Karpas-422 (cell line): ENCODE data around the gene OSBPL10. TPM values are rescaled to one million over a fixed set of nuclear protein-coding genes. Genes with fewer than 3 reads are reported as not detected.

ENCODE experiments used
- DNase-seq: peaks from one replicate; pipeline ENCODE4 v3.0.0-alpha.2; 2015
- H2AFZ ChIP-seq: fragments of 200-600 bp; sonication (generic); 2 replicates; pipeline ENCODE4 v1.6.1; 2014; ENCODE audit warnings: antibody characterized with exemption, low read length, mixed read lengths
- H3K27ac ChIP-seq: fragments of 200-600 bp; sonication (generic); 2 replicates; pipeline ENCODE4 v1.5.1; 2014; ENCODE audit warnings: mild to moderate bottlenecking, low read length, moderate library complexity
- H3K27me3 ChIP-seq: fragments of 200-600 bp; sonication (generic); 2 replicates; pipeline ENCODE4 v1.6.1; 2014; ENCODE audit warnings: low read length, mixed read lengths
- H3K36me3 ChIP-seq: fragments of 200-600 bp; sonication (generic); 2 replicates; pipeline ENCODE4 v1.6.1; 2014; ENCODE audit warnings: low read length, mixed read lengths; ENCODE audit not compliant: insufficient read depth
- H3K4me1 ChIP-seq: fragments of 200-600 bp; sonication (generic); 2 replicates; pipeline ENCODE4 v1.6.1; 2014; ENCODE audit warnings: mild to moderate bottlenecking, low read length, mixed read lengths
- H3K4me2 ChIP-seq: fragments of 200-600 bp; sonication (generic); 2 replicates; pipeline ENCODE4 v1.6.1; 2014; ENCODE audit warnings: low read length, low read depth, mild to moderate bottlenecking; ENCODE audit not compliant: poor library complexity, severe bottlenecking
- H3K4me3 ChIP-seq: fragments of 200-600 bp; sonication (generic); 2 replicates; pipeline ENCODE4 v1.5.1; 2014; ENCODE audit warnings: mild to moderate bottlenecking, antibody characterized with exemption, low read length, mixed read lengths
- H3K79me2 ChIP-seq: fragments of 200-600 bp; sonication (generic); 2 replicates; pipeline ENCODE4 v1.6.1; 2014; ENCODE audit warnings: mild to moderate bottlenecking, low read length, mixed read lengths
- H3K9ac ChIP-seq: fragments of 200-600 bp; sonication (generic); 2 replicates; pipeline ENCODE4 v1.6.0; 2014; ENCODE audit warnings: low read length
- H3K9me2 ChIP-seq: fragments of 200-600 bp; sonication (generic), shearing (Covaris generic); replicated peaks from 2 replicates; pipeline ENCODE4 v1.6.0; 2014; ENCODE audit warnings: mild to moderate bottlenecking, low read length, moderate library complexity; ENCODE audit not compliant: insufficient read depth
- H3K9me3 ChIP-seq: fragments of 300-700, 200-600 bp; sonication (generic); 2 replicates; pipeline ENCODE4 v1.6.1; 2014; ENCODE audit warnings: low read length, mixed read lengths
- H4K20me1 ChIP-seq: fragments of 200-600 bp; sonication (generic); 2 replicates; pipeline ENCODE4 v1.6.1; 2014; ENCODE audit warnings: mild to moderate bottlenecking, antibody characterized with exemption, low read length, low read depth; ENCODE audit not compliant: insufficient read depth
- total RNA-seq: library from RNA; depleted of rRNA; stranded (reverse); fragments of >200 nt; shearing (Covaris generic); gene quantifications from 2 replicates; pipeline ENCODE4 v1.2.3, GENCODE V29; 2014; ENCODE audit warnings: low replicate concordance

OSBPL10 gene
- total RNA-seq, 1 experiment from 2014 or later, result 87.0 TPM

DNA sequence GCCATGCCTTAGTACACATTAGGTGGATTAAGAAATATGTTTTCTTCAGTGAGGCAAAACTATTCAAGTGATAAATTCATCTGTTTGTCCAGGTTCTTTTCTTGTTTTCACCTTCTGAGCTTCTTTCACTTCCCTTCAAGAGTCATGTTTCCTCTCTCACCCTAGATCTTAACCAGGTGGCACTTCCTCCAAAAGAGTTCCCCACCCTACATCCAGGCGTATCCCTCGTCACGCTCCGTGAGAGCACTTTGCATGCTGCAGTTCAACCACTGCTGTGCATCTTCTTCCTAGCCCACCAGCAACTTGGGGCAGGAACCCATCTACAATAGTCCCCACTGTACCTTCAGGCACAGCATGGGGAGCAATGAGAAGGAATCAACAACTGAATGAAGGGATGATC, 28.9 kb downstream of the OSBPL10 start:
- Histone ChIP-seq H2AFZ (no peak overlapping the region), H3K4me2 (peak overlapping the region; percentile 74), H3K27me3 (no peaks in the 10 kb centered on the region), H3K36me3 (peaks cover 22% of the 10 kb centered on the region), H3K4me1 (peaks cover 78% of the 10 kb centered on the region), H3K79me2 (peaks cover 76% of the 10 kb centered on the region), H4K20me1 (no peaks in the 10 kb centered on the region), H3K9ac (peak overlapping the region; percentile 66), H3K9me3 (peaks cover 6% of the 10 kb centered on the region; the same call in 1 of the 2 replicates), H3K27ac (peak overlapping the region; percentile 99), H3K4me3 (peak overlapping the region; percentile 29), H3K9me2 (no peaks in the 10 kb centered on the region)
- peak; percentile 97 for DNase-seq

DNA sequence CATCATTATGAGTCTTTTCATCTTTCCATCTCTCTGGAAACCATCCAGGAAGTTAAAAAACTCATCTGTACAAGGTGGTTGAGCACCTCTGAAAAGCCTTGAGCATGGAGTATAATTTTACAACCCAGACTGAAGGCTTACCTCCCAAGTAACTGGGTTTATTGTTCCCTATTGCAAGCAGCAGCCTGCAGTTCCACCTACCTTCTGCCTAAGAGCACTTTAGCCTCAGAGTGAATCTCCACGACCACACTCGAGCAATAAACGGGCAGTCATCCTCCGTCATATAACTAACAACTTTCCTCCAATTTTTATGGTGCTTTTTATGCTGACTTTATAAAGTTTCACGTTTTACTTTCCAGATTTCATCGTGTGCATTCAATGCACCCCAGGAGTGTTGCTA, 32.8 kb downstream of the OSBPL10 start:
- H3K9me3 ChIP-seq, result no peaks in the 10 kb centered on the region
- peak overlapping the region; percentile 81 for H3K4me2 ChIP-seq
- H3K9ac ChIP-seq, result peak overlapping the region; percentile 78
- peaks cover 78% of the 10 kb centered on the region for H3K79me2 ChIP-seq
- no peaks in the 10 kb centered on the region for H4K20me1 ChIP-seq
- DNase-seq, result peak; percentile 76
- peak overlapping the region; percentile 57; the same call in 1 of the 2 replicates for H3K4me3 ChIP-seq
- no peaks in the 10 kb centered on the region for H3K27me3 ChIP-seq
- peaks cover 11% of the 10 kb centered on the region for H3K36me3 ChIP-seq
- peak overlapping the region; percentile 99 for H3K27ac ChIP-seq
- no peak overlapping the region for H2AFZ ChIP-seq
- peaks cover 86% of the 10 kb centered on the region for H3K4me1 ChIP-seq
- H3K9me2 ChIP-seq, result no peaks in the 10 kb centered on the region

DNA sequence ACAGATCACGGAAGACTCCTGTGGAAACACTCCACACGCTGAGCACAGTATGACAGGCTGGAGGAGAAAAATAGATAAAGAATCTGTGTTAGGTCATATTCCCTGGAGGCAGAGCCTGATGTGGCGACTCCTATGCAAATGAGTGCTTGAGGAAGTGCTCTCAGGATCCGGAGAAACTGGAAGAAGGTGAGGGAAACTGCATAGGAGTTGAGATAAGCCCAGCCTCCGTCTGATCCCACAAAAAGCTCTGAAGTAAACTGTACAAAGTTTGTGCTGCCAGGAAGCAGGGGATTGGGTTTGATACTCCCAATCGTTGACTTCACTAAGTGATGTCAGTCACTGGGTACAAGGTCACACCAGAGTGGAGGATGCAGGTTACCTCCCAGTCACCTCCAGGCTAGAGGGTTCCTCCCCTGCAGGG, 33.4 kb downstream of the OSBPL10 start:
- Histone ChIP-seq H2AFZ (no peak overlapping the region), H3K27me3 (no peaks in the 10 kb centered on the region), H3K9me3 (no peaks in the 10 kb centered on the region), H3K27ac (peak overlapping the region; percentile 99), H3K79me2 (peaks cover 83% of the 10 kb centered on the region), H3K9me2 (no peaks in the 10 kb centered on the region), H3K9ac (peak overlapping the region; percentile 78), H4K20me1 (no peaks in the 10 kb centered on the region), H3K4me1 (peaks cover 84% of the 10 kb centered on the region), H3K4me3 (peak overlapping the region; percentile 57), H3K36me3 (peaks cover 17% of the 10 kb centered on the region), H3K4me2 (peak overlapping the region; percentile 81)
- DNase-seq, result peak; percentile 87

DNA sequence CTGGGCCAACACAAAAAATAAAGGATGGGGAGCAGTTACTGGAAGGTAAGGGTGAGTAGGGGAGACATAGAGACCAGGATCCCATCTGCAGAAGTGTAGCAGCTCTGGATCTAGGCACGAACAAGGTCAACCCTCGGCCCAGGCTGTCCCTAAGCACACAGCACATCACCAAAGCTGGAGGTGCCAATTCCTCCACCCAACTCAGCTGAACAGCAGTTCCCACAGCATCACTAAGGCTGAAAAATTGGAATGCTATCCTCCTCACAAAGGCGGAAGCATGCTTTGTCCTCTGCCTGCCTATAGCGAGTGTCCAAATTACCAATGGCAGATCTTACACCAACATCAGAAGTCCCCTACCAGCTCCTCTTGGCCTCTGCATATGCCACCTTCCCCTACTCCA, 33.9 kb downstream of the OSBPL10 start:
- Histone ChIP-seq H3K4me3 (peak overlapping the region; percentile 57), H2AFZ (no peak overlapping the region), H3K4me2 (peak overlapping the region; percentile 81), H3K27me3 (no peaks in the 10 kb centered on the region), H3K9me3 (no peaks in the 10 kb centered on the region), H3K9me2 (no peaks in the 10 kb centered on the region), H3K27ac (peak overlapping the region; percentile 99), H3K36me3 (peaks cover 17% of the 10 kb centered on the region), H3K79me2 (peaks cover 88% of the 10 kb centered on the region), H4K20me1 (no peaks in the 10 kb centered on the region), H3K9ac (peak overlapping the region; percentile 78), H3K4me1 (peaks cover 84% of the 10 kb centered on the region)
- no peak for DNase-seq

DNA sequence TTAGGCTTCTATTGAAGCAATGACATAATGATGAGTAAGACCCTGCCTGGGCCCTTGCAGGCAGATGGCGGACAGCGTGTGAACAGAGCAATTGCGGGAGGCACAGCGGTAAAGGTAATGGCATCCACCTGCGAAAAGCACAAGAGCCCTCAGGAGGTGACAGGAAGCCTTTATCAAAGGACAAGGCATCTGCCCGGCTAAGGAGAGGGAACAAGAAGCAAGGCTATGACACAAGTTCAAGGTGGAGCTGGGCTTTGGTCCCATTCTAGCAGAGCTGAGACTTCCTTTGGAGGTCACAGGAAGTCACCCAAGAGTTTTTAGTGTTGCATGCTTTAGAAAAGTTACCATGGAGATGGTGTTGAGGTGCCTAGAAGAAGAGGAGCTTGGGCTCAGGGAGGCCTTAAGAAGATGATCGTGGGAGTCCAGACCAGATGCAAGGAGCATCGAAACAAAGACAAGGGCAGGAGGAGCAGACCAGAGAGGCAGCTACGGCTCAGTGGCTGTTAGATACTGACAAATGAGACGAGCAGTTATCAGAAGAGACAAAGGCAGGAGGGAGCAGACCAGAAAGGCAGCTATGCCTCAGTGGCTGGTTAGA, 34.5 kb downstream of the OSBPL10 start:
- peaks cover 17% of the 10 kb centered on the region for H3K36me3 ChIP-seq
- peak overlapping the region; percentile 57 for H3K4me3 ChIP-seq
- peak overlapping the region; percentile 99 for H3K27ac ChIP-seq
- H3K9me2 ChIP-seq, result no peaks in the 10 kb centered on the region
- H3K9me3 ChIP-seq, result no peaks in the 10 kb centered on the region
- peak overlapping the region; percentile 78 for H3K9ac ChIP-seq
- H3K79me2 ChIP-seq, result peaks cover 91% of the 10 kb centered on the region
- H3K27me3 ChIP-seq, result no peaks in the 10 kb centered on the region
- peak overlapping the region; percentile 81 for H3K4me2 ChIP-seq
- H3K4me1 ChIP-seq, result peaks cover 84% of the 10 kb centered on the region
- peak; percentile 90 for DNase-seq
- H2AFZ ChIP-seq, result no peak overlapping the region
- no peaks in the 10 kb centered on the region for H4K20me1 ChIP-seq

DNA sequence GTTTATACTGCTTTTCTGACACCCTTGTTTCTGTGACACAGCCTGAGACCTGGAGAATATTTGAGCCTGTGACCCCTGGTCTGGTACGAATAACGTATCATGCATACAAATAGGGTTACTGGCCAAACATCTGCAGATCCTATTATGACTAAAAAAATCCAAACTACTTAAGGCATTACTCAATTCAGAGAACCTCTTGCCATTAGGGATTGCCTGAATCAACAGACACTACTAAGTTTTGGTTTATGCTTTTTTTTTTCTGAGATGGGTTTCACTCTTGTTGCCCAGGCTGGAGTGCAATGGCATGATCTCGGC, 35.4 kb downstream of the OSBPL10 start:
- H3K9me2 ChIP-seq, result no peaks in the 10 kb centered on the region
- no peaks in the 10 kb centered on the region for H4K20me1 ChIP-seq
- H3K9ac ChIP-seq, result peak overlapping the region; percentile 69
- peak; percentile 63 for DNase-seq
- H3K79me2 ChIP-seq, result peaks cover 95% of the 10 kb centered on the region
- peak overlapping the region; percentile 81 for H3K4me2 ChIP-seq
- H3K4me1 ChIP-seq, result peaks cover 83% of the 10 kb centered on the region
- H3K4me3 ChIP-seq, result peak overlapping the region; percentile 52; the same call in 1 of the 2 replicates
- H3K9me3 ChIP-seq, result no peaks in the 10 kb centered on the region
- no peaks in the 10 kb centered on the region for H3K27me3 ChIP-seq
- H3K27ac ChIP-seq, result peak overlapping the region; percentile 99
- H3K36me3 ChIP-seq, result peaks cover 13% of the 10 kb centered on the region
- H2AFZ ChIP-seq, result no peak overlapping the region

DNA sequence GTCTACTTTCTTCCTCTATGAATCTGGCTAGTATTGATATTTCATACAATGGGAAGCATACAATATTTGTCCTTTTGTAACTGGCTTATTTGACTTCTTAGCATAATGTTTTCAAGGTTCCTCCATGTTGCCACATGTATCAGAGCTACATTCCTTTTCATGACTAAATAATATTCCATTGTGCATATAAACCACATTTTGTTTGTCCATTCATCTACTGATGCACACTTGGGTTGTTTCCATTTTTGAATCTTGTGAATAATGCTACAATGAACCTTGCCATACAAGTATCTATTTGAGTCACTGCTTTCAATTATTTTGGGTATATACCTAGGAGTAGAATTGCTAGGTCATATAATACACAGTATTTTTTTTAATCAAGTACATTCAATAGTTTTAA, 38.0 kb downstream of the OSBPL10 start:
- H3K36me3 ChIP-seq, result peaks cover 11% of the 10 kb centered on the region
- no peak for DNase-seq
- H3K27ac ChIP-seq, result peak overlapping the region; percentile 76
- no peak overlapping the region for H3K9ac ChIP-seq
- H3K27me3 ChIP-seq, result no peaks in the 10 kb centered on the region
- no peaks in the 10 kb centered on the region for H4K20me1 ChIP-seq
- H3K9me3 ChIP-seq, result no peaks in the 10 kb centered on the region
- no peak overlapping the region for H3K4me3 ChIP-seq
- no peak overlapping the region for H2AFZ ChIP-seq
- H3K4me2 ChIP-seq, result peak overlapping the region; percentile 3
- H3K9me2 ChIP-seq, result no peaks in the 10 kb centered on the region
- peaks cover 82% of the 10 kb centered on the region for H3K4me1 ChIP-seq
- H3K79me2 ChIP-seq, result peaks cover 98% of the 10 kb centered on the region

DNA sequence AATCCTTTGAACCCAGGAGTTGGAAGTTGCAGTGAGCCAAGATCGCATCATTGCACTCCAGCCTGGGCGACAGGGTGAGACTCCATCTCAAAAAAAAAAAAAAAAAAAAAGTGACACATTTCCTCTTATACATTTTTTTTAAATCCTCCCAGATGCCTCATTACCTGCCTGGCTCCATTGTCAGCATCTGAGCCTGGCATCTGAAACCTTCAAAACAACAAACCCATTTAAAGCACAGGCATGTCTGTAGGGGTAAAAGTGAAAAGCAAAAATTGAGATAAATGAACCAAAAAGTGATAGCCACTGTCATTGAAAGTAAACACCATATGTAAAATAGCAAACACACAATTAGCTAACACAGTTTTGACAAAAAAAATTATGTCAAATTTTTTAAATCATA, 38.6 kb downstream of the OSBPL10 start:
- Histone ChIP-seq H3K9ac (no peak overlapping the region), H3K4me1 (peaks cover 82% of the 10 kb centered on the region), H4K20me1 (no peaks in the 10 kb centered on the region), H3K27me3 (no peaks in the 10 kb centered on the region), H2AFZ (no peak overlapping the region), H3K9me2 (no peaks in the 10 kb centered on the region), H3K4me2 (peak overlapping the region; percentile 3), H3K79me2 (peaks cover 98% of the 10 kb centered on the region), H3K27ac (peak overlapping the region; percentile 76), H3K9me3 (no peaks in the 10 kb centered on the region), H3K36me3 (peaks cover 11% of the 10 kb centered on the region), H3K4me3 (no peak overlapping the region; the same call in 1 of the 2 replicates)
- peak; percentile 50 for DNase-seq
